HS-5 (cell line): ENCODE data around the gene SAMD10.
"Not testable (repeated sequence)": the region's sequence is repeated elsewhere in the genome, so short reads cannot be mapped to it uniquely, and the experiment has no call there.

ENCODE experiments used
- DNase-seq: peaks from one replicate; pipeline ENCODE4 v3.0.0-alpha.2; 2012; ENCODE audit warnings: low read depth

SAMD10 gene

DNA sequence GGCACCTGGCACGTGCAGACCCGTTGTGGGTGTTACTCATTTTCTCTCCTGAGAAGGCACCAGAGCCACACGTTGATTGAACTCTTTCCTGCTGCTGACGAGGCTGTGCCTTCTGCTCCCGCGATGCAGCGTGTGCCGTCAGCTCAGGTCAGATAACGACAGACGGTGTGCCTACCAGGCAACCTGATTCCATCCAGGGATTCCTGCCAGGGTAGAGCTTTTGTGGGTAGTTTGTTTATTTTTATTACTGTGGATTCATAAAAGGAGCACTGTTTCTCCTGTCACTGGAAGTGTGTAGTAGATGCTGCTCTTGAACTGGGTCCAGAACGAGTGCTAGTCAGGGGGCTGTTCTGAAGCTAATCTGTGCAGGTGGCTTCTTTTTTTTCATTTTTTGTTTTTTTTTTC, 22.2 kb upstream of the SAMD10 start:
- DNase-seq, result no peak

DNA sequence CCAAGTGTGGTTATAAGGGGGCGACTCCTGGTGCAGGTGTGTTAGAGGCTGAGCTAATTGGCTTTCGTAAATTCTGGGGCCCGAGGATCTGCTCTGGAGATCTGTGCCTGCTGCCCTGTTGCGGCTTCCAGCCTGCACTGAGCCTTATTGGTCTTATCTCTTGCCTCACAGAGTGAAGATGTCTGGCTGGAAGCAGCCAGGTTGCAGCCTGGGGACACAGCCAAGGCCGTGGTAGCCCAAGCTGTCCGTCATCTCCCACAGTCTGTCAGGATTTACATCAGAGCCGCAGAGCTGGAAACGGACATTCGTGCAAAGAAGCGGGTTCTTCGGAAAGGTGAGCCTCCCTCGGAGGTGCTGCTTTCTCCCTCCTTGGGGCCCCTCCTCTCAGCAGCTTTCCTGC, 21.5 kb upstream of the SAMD10 start:
- no peak for DNase-seq

- DNase-seq, result no peak
These were observed 3.5 kb upstream of the SAMD10 start for GRCh38 chr20:63982937-63983336.

- DNase-seq, result peak; percentile 66
These were observed 1.6 kb upstream of the SAMD10 start, which contains the start of gene PRPF6 for GRCh38 chr20:63980806-63981728. Gene PRPF6 (plus strand): TSS chr20:63981132. CDS start chr20:63981246, 114 bp downstream.

GRCh38 chr20:63980317-63980805, 919 bp upstream of the SAMD10 start:
- DNase-seq, result no peak

GRCh38 chr20:63979229-63979556, 249 bp downstream of the SAMD10 start:
- no peak for DNase-seq

GRCh38 chr20:63978319-63979228, 868 bp downstream of the SAMD10 start:
- no peak for DNase-seq

DNA sequence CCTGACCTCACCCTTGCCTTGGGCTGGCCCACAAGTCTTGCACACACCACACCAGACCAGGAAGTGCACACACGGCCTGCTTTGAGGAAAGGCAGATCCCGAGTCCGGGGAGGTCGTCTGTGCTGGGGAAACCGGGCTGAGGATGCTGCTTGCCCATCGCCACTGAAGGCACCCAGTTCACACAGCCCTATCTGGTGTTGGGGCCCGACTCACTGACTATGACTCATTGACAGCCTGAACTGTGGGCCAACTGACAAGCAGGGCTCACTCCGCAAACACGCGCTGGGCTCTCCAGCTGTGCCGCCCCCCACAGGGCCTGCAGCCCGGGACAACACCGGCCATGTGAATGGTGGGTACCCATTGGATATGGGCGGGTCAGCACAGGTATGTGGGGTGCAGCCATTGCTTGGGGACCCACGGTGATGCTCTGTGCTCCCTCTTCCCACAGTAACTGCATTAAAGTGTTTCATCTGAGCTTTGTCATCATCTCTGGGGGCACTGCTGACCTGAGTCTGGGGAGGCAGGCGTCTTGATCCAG, 1.6 kb downstream of the SAMD10 start:
- DNase-seq, result no peak

- DNase-seq, result no peak
These were observed 2.3 kb downstream of the SAMD10 start for GRCh38 chr20:63976980-63977738.

- not testable (repeated sequence) for DNase-seq
These were observed 2.9 kb downstream of the SAMD10 start for GRCh38 chr20:63976511-63976910.

DNA sequence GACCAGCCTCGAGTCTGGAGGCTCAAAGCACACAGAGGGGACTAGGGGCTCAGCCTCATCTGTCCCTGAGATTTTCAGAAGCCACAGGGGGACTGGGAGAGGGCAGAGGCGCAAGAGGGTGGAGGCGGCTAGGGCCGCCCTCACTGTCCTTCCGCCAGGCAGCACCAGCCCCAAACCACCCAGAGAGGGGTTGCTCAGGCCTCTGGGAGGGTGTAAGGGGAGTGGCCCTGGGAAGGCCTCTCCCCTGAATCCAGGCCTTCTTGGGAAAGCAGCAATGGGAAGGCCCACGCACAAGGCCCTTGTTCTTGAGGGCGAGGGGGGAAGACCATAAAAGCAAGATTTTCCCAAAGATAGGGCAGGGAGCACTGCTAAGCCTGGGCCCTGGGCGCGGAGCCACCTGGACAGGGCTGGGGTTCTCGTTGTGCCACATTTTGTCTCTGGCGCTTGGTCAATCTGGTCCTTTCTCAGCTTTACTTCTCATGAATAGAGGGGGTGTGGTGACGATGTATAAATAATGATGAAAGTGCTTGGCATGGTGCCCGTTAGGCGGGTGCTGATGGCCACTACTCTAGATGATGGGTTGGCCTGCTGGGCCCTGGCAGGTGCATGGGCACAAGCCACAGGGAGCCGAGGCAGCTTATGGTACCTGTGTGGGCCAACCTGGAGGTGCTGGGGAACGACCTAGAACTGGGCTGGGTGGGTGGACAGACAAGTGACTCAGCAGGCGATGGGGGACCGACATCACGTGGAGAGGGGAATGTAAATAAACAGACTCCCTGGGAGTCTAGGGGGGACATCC, 4.8 kb downstream of the SAMD10 start:
- DNase-seq, result no peak

DNA sequence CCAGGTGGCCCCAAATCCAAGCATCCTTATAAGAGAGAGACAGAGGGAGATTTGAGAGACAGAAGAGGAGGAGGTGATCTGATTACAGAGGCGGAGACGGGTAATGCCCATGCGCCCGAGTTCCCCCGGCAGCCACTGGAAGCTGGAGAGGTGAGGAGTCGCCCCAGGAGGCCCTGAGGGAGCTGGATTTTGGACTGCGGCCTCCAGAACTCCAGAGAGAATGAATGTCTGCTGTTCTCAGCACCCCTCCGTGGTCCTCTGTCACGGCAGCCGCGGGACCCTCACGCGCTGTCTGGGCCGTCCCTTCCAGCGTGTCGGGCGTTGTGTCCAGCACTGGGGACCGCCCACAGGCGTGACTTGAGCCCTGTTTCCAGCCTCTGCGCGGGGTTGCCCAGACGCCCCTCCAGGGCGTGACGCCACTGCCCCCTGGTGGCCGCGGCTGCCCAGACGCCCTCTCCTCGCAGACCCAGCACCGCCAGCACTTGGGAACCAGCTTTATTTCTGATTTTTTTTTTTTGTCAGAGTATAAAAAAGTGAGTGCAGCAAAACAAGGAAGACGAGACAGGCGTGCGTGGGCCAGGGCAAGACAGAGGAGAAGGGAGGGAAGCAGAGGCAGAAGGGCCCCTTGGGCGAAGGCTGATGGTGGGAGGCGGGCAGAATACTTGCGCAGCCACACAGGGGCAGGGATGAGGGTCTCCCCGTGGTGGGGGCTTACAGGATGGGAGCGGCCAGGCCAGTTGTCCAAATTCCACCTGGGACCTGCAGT, 5.6 kb downstream of the SAMD10 start:
- DNase-seq, result no peak

DNA sequence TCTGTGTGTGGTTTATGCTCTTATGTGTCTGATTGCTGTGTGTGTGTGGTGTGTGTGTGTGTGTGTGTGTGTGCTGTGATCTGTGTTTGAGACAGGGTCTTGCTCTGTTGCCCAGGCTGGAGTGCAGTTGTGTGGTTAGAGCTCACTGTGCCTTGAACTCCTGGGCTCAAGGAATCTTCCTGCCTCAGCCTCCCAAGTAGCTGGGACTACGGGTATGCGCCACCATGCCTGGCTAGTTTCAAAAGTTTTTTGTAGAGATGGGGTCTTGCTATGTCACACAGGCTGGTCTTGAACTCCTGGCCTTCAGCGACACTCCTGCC, 6.3 kb downstream of the SAMD10 start:
- DNase-seq, result no peak

DNA sequence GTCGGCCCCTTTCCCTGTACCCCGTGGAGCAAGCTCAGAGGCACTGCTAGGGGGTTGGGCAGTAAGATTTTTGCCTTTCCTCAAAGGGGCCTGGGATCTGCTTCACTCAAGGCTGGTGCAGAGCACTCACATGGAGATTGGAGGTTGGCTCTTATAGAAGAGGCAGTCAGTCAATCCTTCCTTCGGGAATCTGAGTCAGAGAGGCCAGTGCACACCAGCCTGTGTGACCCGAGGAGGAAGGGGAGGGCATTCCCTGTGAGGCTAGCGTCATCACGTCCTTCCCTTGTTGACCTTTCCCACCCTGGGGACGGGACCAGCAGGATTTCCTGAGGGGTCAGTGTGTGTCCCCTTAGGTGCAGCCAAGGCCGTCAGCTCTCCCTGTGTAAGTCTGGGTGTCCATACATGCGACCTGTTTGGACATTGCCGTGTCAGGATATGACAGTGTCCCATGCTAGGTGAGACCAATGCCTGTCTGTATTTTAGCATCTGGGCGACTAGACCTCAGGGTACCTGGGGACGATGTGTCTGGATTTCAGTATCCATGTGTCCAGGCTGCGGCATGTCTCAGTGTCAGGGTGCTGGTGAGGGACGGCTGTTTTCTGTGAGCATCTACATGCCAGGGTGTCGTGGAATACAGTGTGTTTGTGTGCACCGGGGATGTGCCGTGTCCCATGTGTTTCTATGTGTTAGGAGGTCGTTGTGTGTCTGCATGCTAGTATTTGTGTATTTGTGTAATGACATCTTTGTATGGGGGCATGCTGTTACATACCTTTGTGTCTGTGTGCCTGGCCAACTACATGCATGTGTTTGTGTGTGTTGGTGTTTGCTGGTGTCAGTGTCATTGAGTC, 6.9 kb downstream of the SAMD10 start:
- DNase-seq, result no peak

GRCh38 chr20:63971960-63972311, 7.5 kb downstream of the SAMD10 start:
- DNase-seq, result not testable (repeated sequence)

DNA sequence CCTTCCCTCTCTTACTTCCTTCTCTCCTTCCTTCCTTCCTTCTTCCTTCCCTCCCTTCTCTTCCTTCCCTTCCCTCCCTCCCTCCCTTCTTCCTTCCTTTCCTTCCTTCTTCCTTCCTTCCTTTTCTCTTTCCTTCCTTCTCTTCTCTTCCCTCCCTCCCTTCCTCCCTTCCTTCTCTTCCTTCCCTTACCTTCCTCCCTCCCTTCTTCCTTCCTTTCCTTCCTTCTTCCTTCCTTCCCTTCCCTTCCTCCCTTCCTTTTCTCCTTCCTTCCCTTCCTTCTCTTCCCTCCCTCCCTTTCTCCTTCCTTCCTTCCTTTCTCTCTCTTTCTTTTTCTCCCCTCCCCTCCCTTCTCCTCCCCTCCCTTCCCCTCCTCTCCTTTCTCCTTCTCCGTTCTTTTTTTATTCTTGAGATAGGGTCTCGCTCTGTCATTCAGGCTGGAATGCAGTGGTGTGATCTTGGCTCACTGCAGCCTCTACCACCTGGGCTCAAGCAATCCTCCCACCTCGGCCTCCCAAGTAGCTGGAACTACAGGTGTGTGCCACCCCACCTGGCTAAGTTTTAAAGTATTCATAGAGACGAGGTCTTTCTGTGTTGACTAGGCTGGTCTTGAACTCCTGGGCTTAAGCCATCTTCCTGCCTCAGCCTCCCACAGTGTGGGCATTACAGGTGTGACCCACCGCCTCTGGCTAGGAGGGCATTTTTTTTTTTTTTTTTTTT, 8.6 kb downstream of the SAMD10 start:
- DNase-seq, result no peak

DNA sequence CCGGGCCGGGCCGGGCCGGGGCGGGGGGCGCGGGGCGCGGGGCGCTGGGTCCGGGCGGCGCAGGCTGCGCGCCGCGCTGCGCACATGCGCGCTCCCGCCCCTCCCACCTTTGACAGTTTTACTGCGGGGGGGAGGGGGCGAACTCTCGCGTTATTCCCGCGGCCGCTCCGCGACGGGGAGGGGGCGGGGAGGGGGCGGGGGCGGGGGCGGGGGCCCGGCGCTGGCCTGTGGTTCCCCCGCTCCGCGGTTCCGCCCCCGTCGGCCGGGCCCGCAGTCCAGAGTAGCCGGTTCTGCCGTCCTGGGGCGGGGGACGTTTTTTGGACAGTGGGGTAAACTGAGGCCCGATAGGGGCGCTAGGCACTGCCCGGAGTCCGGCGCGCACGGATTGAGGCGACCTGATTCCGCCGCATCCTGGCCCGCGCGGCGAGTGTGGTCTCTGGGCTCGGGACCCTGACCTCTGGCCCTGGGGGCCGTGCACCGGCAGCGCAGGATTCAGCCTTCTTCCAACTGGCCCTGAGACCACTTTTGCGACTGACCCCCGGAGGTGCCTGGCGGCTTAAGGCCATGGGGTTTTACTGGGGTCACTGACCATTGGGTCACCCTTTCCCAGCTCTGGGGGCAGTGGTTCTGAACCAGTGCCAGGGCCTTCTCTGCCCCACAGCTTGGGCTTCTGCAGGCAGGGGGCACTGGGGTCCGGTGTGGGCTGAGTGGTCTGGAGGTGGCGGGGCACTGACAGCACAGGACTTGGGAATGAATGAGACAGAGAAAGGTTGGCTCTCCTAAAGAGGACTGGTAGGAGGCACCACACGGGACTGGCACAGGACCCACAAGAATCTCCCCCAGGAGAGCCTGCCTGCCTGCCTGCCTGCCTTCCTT, 9.4 kb downstream of the SAMD10 start, which contains the start of gene ZNF512B:
ZNF512B (minus strand) TSS at position 93 of the 876 bp plus-strand sequence. CDS start 1,980 bp downstream, outside the sequence.
- no peak for DNase-seq
